ENCODE data around the gene SH3BP5.
A peak's percentile ranks its signal among the peaks of the same experiment; 100 is the strongest.

Gene SH3BP5

GRCh38 chr3:15300323-15301078 lies 31.9 kb downstream of the SH3BP5 start:
- DNase-seq (ENCODE audit: extremely low read depth in 1 of 2, low read depth in 1 of 2) = no peak

GRCh38 chr3:15299036-15299435 lies 33.4 kb downstream of the SH3BP5 start:
- no peak for DNase-seq (ENCODE audit: extremely low read depth in 1 of 2, low read depth in 1 of 2)

GRCh38 chr3:15298504-15298903 lies 33.9 kb downstream of the SH3BP5 start:
- no peak for DNase-seq (ENCODE audit: extremely low read depth in 1 of 2, low read depth in 1 of 2)

- DNase-seq (ENCODE audit: extremely low read depth in 1 of 2, low read depth in 1 of 2) = no peak
Measured at GRCh38 chr3:15297608-15298350, 34.6 kb downstream of the SH3BP5 start.

GRCh38 chr3:15295506-15295905 lies 36.9 kb downstream of the SH3BP5 start:
- no peak for DNase-seq (ENCODE audit: extremely low read depth in 1 of 2, low read depth in 1 of 2)

- no peak for DNase-seq (ENCODE audit: extremely low read depth in 1 of 2, low read depth in 1 of 2)
Measured at GRCh38 chr3:15294929-15295328, 37.5 kb downstream of the SH3BP5 start.

- no peak for DNase-seq (ENCODE audit: extremely low read depth in 1 of 2, low read depth in 1 of 2)
Measured at GRCh38 chr3:15292765-15293522, 39.4 kb downstream of the SH3BP5 start.

- peak; percentile 45 to 66 for DNase-seq (ENCODE audit: extremely low read depth in 1 of 2, low read depth in 1 of 2)
Measured at GRCh38 chr3:15291589-15292541, 40.5 kb downstream of the SH3BP5 start.

GRCh38 chr3:15290736-15291135 lies 41.6 kb downstream of the SH3BP5 start:
- DNase-seq (ENCODE audit: extremely low read depth in 1 of 2, low read depth in 1 of 2) = no peak

GRCh38 chr3:15289661-15290060 lies 42.7 kb downstream of the SH3BP5 start:
- DNase-seq (ENCODE audit: extremely low read depth in 1 of 2, low read depth in 1 of 2) = no peak

GRCh38 chr3:15288331-15289035 lies 43.9 kb downstream of the SH3BP5 start:
- DNase-seq (ENCODE audit: extremely low read depth in 1 of 2, low read depth in 1 of 2) = no peak

- no peak for DNase-seq (ENCODE audit: extremely low read depth in 1 of 2, low read depth in 1 of 2)
Measured at GRCh38 chr3:15287565-15288330, 44.6 kb downstream of the SH3BP5 start.

- no peak for DNase-seq (ENCODE audit: extremely low read depth in 1 of 2, low read depth in 1 of 2)
Measured at GRCh38 chr3:15286022-15286421, 46.4 kb downstream of the SH3BP5 start.

GRCh38 chr3:15284121-15284889 lies 48.1 kb downstream of the SH3BP5 start:
- no peak for DNase-seq (ENCODE audit: extremely low read depth in 1 of 2, low read depth in 1 of 2)

GRCh38 chr3:15283702-15284101 lies 48.7 kb downstream of the SH3BP5 start:
- no peak for DNase-seq (ENCODE audit: extremely low read depth in 1 of 2, low read depth in 1 of 2)

- DNase-seq (ENCODE audit: extremely low read depth in 1 of 2, low read depth in 1 of 2) = no peak
Measured at GRCh38 chr3:15281817-15282216, 50.6 kb downstream of the SH3BP5 start.

- DNase-seq (ENCODE audit: extremely low read depth in 1 of 2, low read depth in 1 of 2) = no peak
Measured at GRCh38 chr3:15280853-15281532, 51.4 kb downstream of the SH3BP5 start.
